Neutrophil (primary cell): ENCODE measurements around the gene EAF1.
A peak's percentile ranks its signal among the peaks of the same experiment; 100 is the strongest.

ENCODE experiments used
- H3K27ac ChIP-seq: fragments of 200-600 bp; sonication (generic); 2 replicates; pipeline ENCODE4 v1.5.1; 2016; ENCODE audit warnings: mild to moderate bottlenecking, moderate library complexity
- H3K27me3 ChIP-seq: fragments of 200-600 bp; sonication (generic); 2 replicates; pipeline ENCODE4 v1.6.0; 2016; ENCODE audit warnings: mild to moderate bottlenecking
- H3K36me3 ChIP-seq: fragments of 200-600 bp; sonication (generic); 2 replicates; pipeline ENCODE4 v1.5.1; 2017
- H3K4me1 ChIP-seq, 2 experiments: fragments of 200-600 bp in 1 of 2; sonication (generic) in 1 of 2; 1 replicate in 1 of 2; 2 replicates in 1 of 2; pipeline versions ENCODE4 v1.5.1 to v1.6.1; 2013 to 2016; ENCODE audit warnings: low read depth in 1 of 2, low read length in 1 of 2, mild to moderate bottlenecking in 1 of 2, moderate library complexity in 1 of 2; ENCODE audit not compliant: control insufficient read depth in 1 of 2, insufficient read depth in 1 of 2
- H3K4me3 ChIP-seq, 2 experiments: fragments of 200-600 bp in 1 of 2; sonication (generic) in 1 of 2; 1 replicate in 1 of 2; 2 replicates in 1 of 2; pipeline ENCODE4 v1.5.1; 2013 to 2016; ENCODE audit warnings: low read depth in 1 of 2, low read length in 1 of 2, mild to moderate bottlenecking in 1 of 2, moderate library complexity in 1 of 2
- H3K9me3 ChIP-seq: fragments of 200-600 bp; sonication (generic); 2 replicates; pipeline ENCODE4 v1.5.1; 2016
- CTCF ChIP-seq: fragments of 200-600 bp; sonication (generic); IDR thresholded peaks from 2 replicates; pipeline ENCODE4 v1.5.1; 2016; ENCODE audit warnings: antibody characterized with exemption

Gene EAF1

GRCh38 chr3:15430624-15431023 is 3.2 kb downstream of the EAF1 start:
- Histone ChIP-seq H3K27ac (no peak overlapping the region), H3K4me1 (peaks cover 18 to 25% of the 10 kb centered on the region in 2 experiments)

DNA sequence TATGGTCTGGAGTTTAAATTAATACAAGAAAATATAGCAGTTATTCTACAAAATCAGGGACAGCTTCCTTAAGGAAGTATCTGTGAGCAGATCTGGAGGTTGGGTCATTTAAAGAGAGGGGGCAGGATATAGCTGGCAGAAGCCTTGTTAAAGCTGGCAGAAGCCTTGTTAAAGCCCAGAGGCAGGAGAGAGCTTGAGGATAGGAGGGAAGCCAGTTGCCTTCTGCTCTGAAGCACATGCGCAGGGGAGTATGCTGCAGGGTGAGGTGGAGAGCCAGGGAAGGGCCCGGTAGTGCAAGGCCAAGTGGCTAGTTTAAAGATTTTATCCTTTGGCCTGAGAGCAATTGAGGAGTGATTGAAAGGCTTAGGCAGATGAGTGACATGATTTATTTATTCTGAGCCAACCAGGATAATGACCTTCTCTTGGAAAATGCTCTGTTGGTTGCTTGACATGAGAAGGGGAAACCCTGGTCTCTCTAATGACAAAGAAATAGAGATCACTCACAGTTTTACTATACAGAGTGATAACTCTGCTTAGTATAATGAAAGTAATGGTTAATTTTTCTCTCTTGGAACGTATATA is 3.9 kb downstream of the EAF1 start:
- no peak for TF ChIP-seq CTCF
- Histone ChIP-seq H3K27ac (no peak overlapping the region), H3K27me3 (no peaks in the 10 kb centered on the region), H3K9me3 (no peaks in the 10 kb centered on the region), H3K36me3 (peaks cover 61% of the 10 kb centered on the region), H3K4me3 (no peak overlapping the region), H3K4me1 (peaks cover 18 to 25% of the 10 kb centered on the region in 2 experiments)

More at GRCh38 chr3:15430624-15431023, 3.2 kb downstream of the EAF1 start:
- H3K27me3 ChIP-seq: no peaks in the 10 kb centered on the region
- H3K36me3 ChIP-seq: peaks cover 53% of the 10 kb centered on the region
- H3K4me3 ChIP-seq: no peak overlapping the region
- no peak for TF ChIP-seq CTCF
- H3K9me3 ChIP-seq: no peaks in the 10 kb centered on the region

- no peak overlapping the region for H3K27ac ChIP-seq
- no peaks in the 10 kb centered on the region for H3K27me3 ChIP-seq
- no peak for TF ChIP-seq CTCF
- H3K4me1 ChIP-seq: peaks cover 8 to 10% of the 10 kb centered on the region in 2 experiments
- H3K4me3 ChIP-seq: no peak overlapping the region
- H3K9me3 ChIP-seq: no peaks in the 10 kb centered on the region
- H3K36me3 ChIP-seq: peaks cover 80% of the 10 kb centered on the region
These were observed 6.1 kb downstream of the EAF1 start for GRCh38 chr3:15433531-15433930.

- Histone ChIP-seq H3K36me3 (peaks cover 88% of the 10 kb centered on the region), H3K27ac (no peak overlapping the region), H3K4me1 (peaks cover 12 to 14% of the 10 kb centered on the region in 2 experiments), H3K9me3 (no peaks in the 10 kb centered on the region), H3K4me3 (no peak overlapping the region), H3K27me3 (no peaks in the 10 kb centered on the region)
- no peak for TF ChIP-seq CTCF
These were observed 7.4 kb downstream of the EAF1 start for GRCh38 chr3:15434756-15435155.

DNA sequence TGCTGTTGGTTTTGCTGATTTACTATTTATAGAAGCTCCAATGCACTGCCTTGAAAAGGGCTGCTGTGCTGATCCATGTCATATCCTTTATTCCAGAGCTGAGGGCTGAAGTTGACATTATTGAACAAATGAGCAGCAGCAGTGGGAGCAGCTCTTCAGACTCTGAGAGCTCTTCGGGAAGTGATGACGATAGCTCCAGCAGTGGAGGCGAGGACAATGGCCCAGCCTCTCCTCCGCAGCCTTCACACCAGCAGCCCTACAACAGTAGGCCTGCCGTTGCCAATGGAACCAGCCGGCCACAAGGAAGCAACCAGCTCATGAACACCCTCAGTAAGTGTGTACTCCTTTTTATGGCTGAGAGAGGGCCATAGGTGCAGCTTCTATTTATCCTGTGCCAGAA is 8.8 kb downstream of the EAF1 start:
- Histone ChIP-seq H3K4me3 (no peak overlapping the region), H3K27me3 (no peaks in the 10 kb centered on the region), H3K4me1 (peaks cover 16 to 24% of the 10 kb centered on the region in 2 experiments), H3K27ac (no peak overlapping the region), H3K9me3 (no peaks in the 10 kb centered on the region), H3K36me3 (peaks cover 93% of the 10 kb centered on the region)
- no peak for TF ChIP-seq CTCF

DNA sequence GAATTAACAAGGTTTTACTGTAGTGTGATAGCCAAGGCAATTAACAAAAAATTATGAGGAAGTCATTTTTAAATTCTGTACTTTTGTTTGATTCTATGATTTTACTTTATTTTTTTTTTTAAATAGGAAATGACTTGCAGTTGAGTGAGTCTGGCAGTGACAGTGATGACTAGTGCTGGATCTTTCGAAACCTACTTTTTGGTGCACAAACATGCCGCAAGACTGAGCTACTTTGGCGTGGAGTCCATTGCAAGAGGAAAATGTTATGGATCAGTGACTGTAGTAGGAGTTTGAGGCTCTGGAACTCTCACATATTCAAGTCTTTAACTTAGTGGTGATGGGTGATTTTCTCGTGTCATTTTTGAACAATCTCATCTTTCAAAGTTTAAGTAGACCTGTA is 11.6 kb downstream of the EAF1 start:
- H3K36me3 ChIP-seq: peaks cover 90% of the 10 kb centered on the region
- H3K27me3 ChIP-seq: no peaks in the 10 kb centered on the region
- peak overlapping the region; percentile 73 for H3K27ac ChIP-seq
- peaks cover 16 to 24% of the 10 kb centered on the region in 2 experiments for H3K4me1 ChIP-seq
- no peaks in the 10 kb centered on the region for H3K9me3 ChIP-seq
- no peak for TF ChIP-seq CTCF
- H3K4me3 ChIP-seq: no peak overlapping the region
